Measurements from ENCODE around the gene SLC6A19.

- TF ChIP-seq POLR2A (IDR thresholded peaks at IDR 0.05) = no peak
- TF ChIP-seq CTCF (IDR thresholded peaks at IDR 0.05) = no peak
- TF ChIP-seq POLR2AphosphoS5 (IDR thresholded peaks at IDR 0.05) = no peak
- no peak for TF ChIP-seq EP300 (IDR thresholded peaks at IDR 0.05; ENCODE audit: low read depth)
Measured at GRCh38 chr5:1212271-1212670, 10.9 kb downstream of the SLC6A19 start.
